Adrenal gland (tissue), 12 donors: ENCODE data around the gene F12. TPM values are rescaled to one million over a fixed set of nuclear protein-coding genes. Genes with fewer than 3 reads are reported as not detected.

ENCODE experiments used
- DNase-seq, 7 donors: peaks; one replicate each; pipeline ENCODE4 v3.0.0-alpha.2; 2019 to 2020
- H3K27ac ChIP-seq, 5 donors: fragments of 200-600 bp; sonication (generic) in 4 of 5; 1 replicate in 3 of 5; 2 replicates in 2 of 5; pipeline versions ENCODE4 v1.5.1 to v1.8.0; 2016 to 2020; ENCODE audit warnings: mild to moderate bottlenecking in 1 of 5
- H3K27me3 ChIP-seq: fragments of 200-600 bp; 2 replicates; pipeline ENCODE4 v1.8.0; 2021
- H3K36me3 ChIP-seq, 2 donors: fragments of 200-600 bp; replicated peaks in 1 of 2; 1 replicate in 1 of 2; 2 replicates in 1 of 2; pipeline versions ENCODE4 v1.5.1 to v1.8.0; 2018 to 2022
- H3K4me1 ChIP-seq, 2 donors: fragments of 200-600 bp; replicated peaks in 1 of 2; 1 replicate in 1 of 2; 2 replicates in 1 of 2; pipeline versions ENCODE4 v1.5.1 to v1.8.0; 2018 to 2021
- H3K4me3 ChIP-seq, 4 donors: fragments of 200-600 bp; sonication (generic) in 3 of 4; one replicate each; pipeline ENCODE4 v1.5.1; 2016 to 2018
- H3K9me3 ChIP-seq, 3 donors: fragments of 200-600 bp; sonication (generic) in 1 of 3; replicated peaks in 1 of 3; 1 replicate in 2 of 3; 2 replicates in 1 of 3; pipeline versions ENCODE4 v1.5.1 to v1.8.0; 2016 to 2021
- CTCF ChIP-seq, 6 experiments: fragments of 450-650 bp in 4 of 6; fragments of 200-600 bp in 2 of 6; sonication (generic) in 1 of 6; IDR thresholded peaks; 1 replicate in 5 of 6; 2 replicates in 1 of 6; pipeline versions ENCODE4 v1.5.1 to v1.8.0; 2016 to 2021; ENCODE audit warnings: antibody characterized with exemption in 6 of 6, mild to moderate bottlenecking in 2 of 6, moderate library complexity in 1 of 6
- POLR2A ChIP-seq, 2 donors: fragments of 450-650 bp; IDR thresholded peaks; one replicate each; pipeline ENCODE4 v1.6.1; 2017; ENCODE audit warnings: antibody characterized with exemption in 2 of 2, mild to moderate bottlenecking in 2 of 2, moderate library complexity in 1 of 2
- WGBS, 4 donors: extraction: QIAGEN DNeasy Blood & Tissue Kit in 2 of 4; methylation state at CpG; one replicate each; pipeline versions ENCODE4 v1.1.5 to v1.1.7; 2013 to 2017; 5-methylcytosine and 5-hydroxymethylcytosine counted together
- intact Hi-C, 2 donors: fragments of 100-400 bp; cut with DNase I; formaldehyde crosslinking; loops; one replicate each; pipeline versions ENCODE4 v1.14.1 to v1.15.0; 2022 to 2023
- polyA plus RNA-seq, 3 donors: library from polyadenylated mRNA; stranded (reverse); fragments of 200-250 nt in 2 of 3; fragments of 350-450 nt in 1 of 3; fragmentation: Illumina TruSeq in 1 of 3; extraction: RNeasy Lipid Tissue Mini Kit (QIAGEN cat#74804) in 1 of 3; gene quantifications; one replicate each; pipeline ENCODE4 v1.2.3, GENCODE V29; 2013 to 2014
- total RNA-seq, 9 donors: library from RNA; depleted of rRNA in 4 of 9; stranded (reverse); fragments of >200 nt in 4 of 9; fragments of 120-200 nt in 1 of 9; fragmentation: NEBNext Ultra II Directional in 1 of 9; extraction: Animal tissue kit (Norgen Biotek cat#: 25700) in 1 of 9; gene quantifications; one replicate each; pipeline versions ENCODE4 v1.1.0 to v1.2.4, GENCODE V29; 2013 to 2023
- donor health status: healthy with polysubstance abuse.
- donor health status: Bipolar disorder and iron deficiency.
- donor health status: DM: yes; HTN: yes; CAD: no.
- donor health status: DM: no; HTN: no; CAD: no.
- donor health status: DM: no; HTN: no; CAD: no.
- donor health status: DM: yes; HTN: yes; CAD: no.

The F12 gene
- total and polyA plus RNA-seq, 12 donors: 0.11 to 0.80 (median 0.36) TPM; not detected in 3

GRCh38 chr5:177440990-177441780, 31.8 kb upstream of the F12 start:
- Histone ChIP-seq H3K4me1 (peaks cover 1 to 3% of the 10 kb centered on the region in 2 donors), H3K4me3 (no peak overlapping the region), H3K27ac (no peak overlapping the region), H3K9me3 (no peaks in the 10 kb centered on the region), H3K36me3 (peaks cover 0 to 16% of the 10 kb centered on the region in 2 donors), H3K27me3 (no peaks in the 10 kb centered on the region)
- peak in 1 of 7 donors; percentile 11 for DNase-seq
- TF ChIP-seq POLR2A (IDR thresholded peaks at IDR 0.05) (no peak), CTCF (IDR thresholded peaks at IDR 0.05) (no peak)
- WGBS, 4 donors: 85 to 93% (median 89%) methylated on average over 6 to 26 of the region's 26 CpGs
- intact Hi-C loops: no loop called here

GRCh38 chr5:177440211-177440989, 31.0 kb upstream of the F12 start:
- Histone ChIP-seq H3K9me3 (no peaks in the 10 kb centered on the region), H3K27ac (peak overlapping the region in 1 of 5 donors; percentile 51), H3K4me3 (no peak overlapping the region), H3K4me1 (peaks cover 0 to 4% of the 10 kb centered on the region in 2 donors), H3K36me3 (peaks cover 0 to 24% of the 10 kb centered on the region in 2 donors), H3K27me3 (no peaks in the 10 kb centered on the region)
- intact Hi-C loops: no loop called here
- peak in 1 of 7 donors; percentile 75 for DNase-seq
- WGBS, 4 donors: 71 to 91% (median 89%) methylated on average over 7 to 24 of the region's 24 CpGs
- TF ChIP-seq POLR2A (IDR thresholded peaks at IDR 0.05) (no peak), CTCF (IDR thresholded peaks at IDR 0.05) (no peak)

- Histone ChIP-seq H3K4me1 (peaks cover 0 to 4% of the 10 kb centered on the region in 2 donors), H3K4me3 (no peak overlapping the region), H3K27ac (peak overlapping the region in 1 of 5 donors; percentile 51), H3K36me3 (peaks cover 0 to 31% of the 10 kb centered on the region in 2 donors), H3K9me3 (no peaks in the 10 kb centered on the region), H3K27me3 (no peaks in the 10 kb centered on the region)
- 87 to 99% (median 97%) methylated on average over 4 of the region's 4 CpGs for WGBS, 4 donors
- TF ChIP-seq CTCF (IDR thresholded peaks at IDR 0.05) (no peak), POLR2A (IDR thresholded peaks at IDR 0.05) (no peak)
- intact Hi-C loops: no loop called here
- DNase-seq: no peak
These were observed 30.2 kb upstream of the F12 start for GRCh38 chr5:177439518-177440053.

GRCh38 chr5:177438468-177438867, 29.1 kb upstream of the F12 start:
- H3K27ac ChIP-seq: no peak overlapping the region
- H3K9me3 ChIP-seq: no peaks in the 10 kb centered on the region
- peak in 1 of 7 donors; percentile 11 for DNase-seq
- WGBS, 4 donors: 91 to 96% (median 94%) methylated on average over 9 to 10 of the region's 10 CpGs
- no peaks in the 10 kb centered on the region for H3K27me3 ChIP-seq
- intact Hi-C loops: no loop called here
- no peak overlapping the region for H3K4me3 ChIP-seq
- H3K4me1 ChIP-seq: peaks cover 0 to 4% of the 10 kb centered on the region in 2 donors
- peaks cover 0 to 42% of the 10 kb centered on the region in 2 donors for H3K36me3 ChIP-seq
- TF ChIP-seq POLR2A (IDR thresholded peaks at IDR 0.05) (no peak), CTCF (IDR thresholded peaks at IDR 0.05) (no peak)
